ENCODE results near the gene PLCG2.

The PLCG2 gene

GRCh38 chr16:81910366-81910885 lies 131.3 kb downstream of the PLCG2 start:
- Mint-ChIP-seq H3K27me3 (ENCODE audit: low read depth) (no peaks in the 10 kb centered on the region), H3K36me3 (ENCODE audit: low read depth) (no peaks in the 10 kb centered on the region), H3K4me1 (no peaks in the 10 kb centered on the region), H3K4me3 (no peak overlapping the region), H3K9me3 (no peaks in the 10 kb centered on the region), H3K27ac (no peak overlapping the region)
- TF ChIP-seq, protein P1, sequence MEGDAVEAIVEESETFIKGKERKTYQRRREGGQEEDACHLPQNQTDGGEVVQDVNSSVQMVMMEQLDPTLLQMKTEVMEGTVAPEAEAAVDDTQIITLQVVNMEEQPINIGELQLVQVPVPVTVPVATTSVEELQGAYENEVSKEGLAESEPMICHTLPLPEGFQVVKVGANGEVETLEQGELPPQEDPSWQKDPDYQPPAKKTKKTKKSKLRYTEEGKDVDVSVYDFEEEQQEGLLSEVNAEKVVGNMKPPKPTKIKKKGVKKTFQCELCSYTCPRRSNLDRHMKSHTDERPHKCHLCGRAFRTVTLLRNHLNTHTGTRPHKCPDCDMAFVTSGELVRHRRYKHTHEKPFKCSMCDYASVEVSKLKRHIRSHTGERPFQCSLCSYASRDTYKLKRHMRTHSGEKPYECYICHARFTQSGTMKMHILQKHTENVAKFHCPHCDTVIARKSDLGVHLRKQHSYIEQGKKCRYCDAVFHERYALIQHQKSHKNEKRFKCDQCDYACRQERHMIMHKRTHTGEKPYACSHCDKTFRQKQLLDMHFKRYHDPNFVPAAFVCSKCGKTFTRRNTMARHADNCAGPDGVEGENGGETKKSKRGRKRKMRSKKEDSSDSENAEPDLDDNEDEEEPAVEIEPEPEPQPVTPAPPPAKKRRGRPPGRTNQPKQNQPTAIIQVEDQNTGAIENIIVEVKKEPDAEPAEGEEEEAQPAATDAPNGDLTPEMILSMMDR (IDR thresholded peaks at IDR 0.05; ENCODE audit: unreplicated experiment in 3 of 3) = no peak

DNA sequence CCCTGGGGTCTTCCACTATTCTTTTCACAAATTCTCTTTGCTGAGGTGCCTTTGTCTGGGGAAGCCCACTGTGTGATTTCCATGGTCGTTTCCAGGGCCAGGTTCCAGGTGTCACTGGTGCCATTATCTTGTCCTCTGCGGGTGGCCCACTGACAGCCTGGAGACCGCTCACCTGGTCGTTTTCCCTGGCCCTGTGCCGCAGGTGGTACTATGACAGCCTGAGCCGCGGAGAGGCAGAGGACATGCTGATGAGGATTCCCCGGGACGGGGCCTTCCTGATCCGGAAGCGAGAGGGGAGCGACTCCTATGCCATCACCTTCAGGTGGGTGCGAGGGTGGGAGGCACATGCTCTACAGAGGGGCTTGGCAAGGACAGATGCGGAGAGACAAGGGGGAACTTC lies 133.3 kb downstream of the PLCG2 start:
- TF ChIP-seq, protein P1 (IDR thresholded peaks at IDR 0.05; ENCODE audit: unreplicated experiment in 3 of 3) = no peak
- Mint-ChIP-seq H3K9me3 (no peaks in the 10 kb centered on the region), H3K27me3 (ENCODE audit: low read depth) (no peaks in the 10 kb centered on the region), H3K4me3 (no peak overlapping the region), H3K4me1 (no peaks in the 10 kb centered on the region), H3K27ac (no peak overlapping the region), H3K36me3 (ENCODE audit: low read depth) (no peaks in the 10 kb centered on the region)

- no peaks in the 10 kb centered on the region for H3K9me3 Mint-ChIP-seq
- H3K36me3 Mint-ChIP-seq (ENCODE audit: low read depth) = no peaks in the 10 kb centered on the region
- no peak overlapping the region for H3K4me3 Mint-ChIP-seq
- H3K4me1 Mint-ChIP-seq = no peaks in the 10 kb centered on the region
- no peaks in the 10 kb centered on the region for H3K27me3 Mint-ChIP-seq (ENCODE audit: low read depth)
- H3K27ac Mint-ChIP-seq = no peak overlapping the region
- TF ChIP-seq, protein P1 (IDR thresholded peaks at IDR 0.05; ENCODE audit: unreplicated experiment in 3 of 3) = no peak
Observed at GRCh38 chr16:81913222-81913621, 134.1 kb downstream of the PLCG2 start.

DNA sequence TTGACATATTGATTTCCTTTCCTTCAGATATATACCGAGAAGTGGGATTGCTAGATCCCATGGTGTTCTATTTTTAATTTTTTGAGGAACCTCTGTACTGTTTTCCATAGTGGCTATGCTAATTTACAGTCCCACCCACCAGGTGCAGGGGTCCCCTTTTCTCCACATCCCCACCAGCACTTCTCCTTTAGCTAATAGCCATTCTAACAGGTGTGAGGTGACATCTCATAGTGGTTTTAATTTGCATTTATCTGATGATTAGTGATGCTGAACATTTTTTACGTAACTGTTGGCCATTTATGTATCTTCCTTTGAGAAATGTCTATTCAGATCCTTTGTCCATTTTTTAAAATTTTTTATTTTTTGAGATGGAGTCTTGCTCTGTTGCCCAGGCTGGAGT lies 138.3 kb downstream of the PLCG2 start:
- peaks cover 5% of the 10 kb centered on the region for H3K36me3 Mint-ChIP-seq (ENCODE audit: low read depth)
- H3K9me3 Mint-ChIP-seq = peaks cover 4% of the 10 kb centered on the region
- no peaks in the 10 kb centered on the region for H3K27me3 Mint-ChIP-seq (ENCODE audit: low read depth)
- no peak overlapping the region for H3K4me3 Mint-ChIP-seq
- H3K4me1 Mint-ChIP-seq = no peaks in the 10 kb centered on the region
- H3K27ac Mint-ChIP-seq = no peak overlapping the region
- TF ChIP-seq, protein P1 (IDR thresholded peaks at IDR 0.05; ENCODE audit: unreplicated experiment in 3 of 3) = no peak

DNA sequence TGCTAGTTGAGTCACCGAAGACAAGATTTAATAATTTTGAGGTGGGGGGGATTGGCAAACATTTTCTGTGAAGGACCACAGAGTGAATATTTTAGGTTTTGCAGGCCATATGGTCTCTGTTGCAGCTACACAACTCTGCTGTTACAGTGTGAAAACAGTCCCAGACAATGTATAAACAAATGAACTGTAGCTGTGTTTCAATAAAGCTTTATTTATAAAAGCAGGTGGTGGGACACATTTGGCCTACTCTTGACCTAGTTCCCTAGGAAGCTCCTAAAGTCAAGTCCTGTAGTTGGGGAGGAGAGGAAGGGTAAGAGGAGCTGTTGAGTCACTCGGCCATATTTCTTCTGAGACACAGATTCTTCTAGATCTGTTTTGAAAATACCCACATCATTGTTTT lies 139.8 kb downstream of the PLCG2 start:
- H3K36me3 Mint-ChIP-seq (ENCODE audit: low read depth) = peaks cover 5% of the 10 kb centered on the region
- TF ChIP-seq, protein P1 (IDR thresholded peaks at IDR 0.05; ENCODE audit: unreplicated experiment in 3 of 3) = no peak
- no peak overlapping the region for H3K4me3 Mint-ChIP-seq
- H3K27ac Mint-ChIP-seq = no peak overlapping the region
- peaks cover 4% of the 10 kb centered on the region for H3K9me3 Mint-ChIP-seq
- no peaks in the 10 kb centered on the region for H3K27me3 Mint-ChIP-seq (ENCODE audit: low read depth)
- no peaks in the 10 kb centered on the region for H3K4me1 Mint-ChIP-seq

DNA sequence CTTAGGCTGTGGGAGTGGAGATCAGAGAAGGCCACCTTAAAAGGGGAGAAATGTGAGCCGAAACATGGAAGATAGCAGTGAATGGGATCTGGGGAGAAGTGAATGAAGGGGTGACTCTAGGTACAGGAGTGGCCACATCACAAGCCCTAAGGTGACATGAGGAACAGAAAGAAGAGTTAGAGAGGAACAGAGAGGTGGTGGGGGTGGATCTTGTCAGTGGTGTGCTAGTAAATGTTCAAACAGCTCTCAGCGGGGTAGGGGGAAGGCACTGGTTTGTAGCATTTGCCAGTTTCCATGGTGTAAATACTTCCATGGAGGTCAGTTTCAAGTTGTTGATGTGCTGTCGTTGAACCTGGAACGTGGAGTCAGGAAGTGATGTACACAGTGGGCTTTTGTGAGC lies 141.4 kb downstream of the PLCG2 start:
- H3K36me3 Mint-ChIP-seq (ENCODE audit: low read depth) = peaks cover 5% of the 10 kb centered on the region
- TF ChIP-seq, protein P1 (IDR thresholded peaks at IDR 0.05; ENCODE audit: unreplicated experiment in 3 of 3) = no peak
- no peak overlapping the region for H3K27ac Mint-ChIP-seq
- H3K4me1 Mint-ChIP-seq = no peaks in the 10 kb centered on the region
- H3K27me3 Mint-ChIP-seq (ENCODE audit: low read depth) = no peaks in the 10 kb centered on the region
- no peak overlapping the region for H3K4me3 Mint-ChIP-seq
- peaks cover 4% of the 10 kb centered on the region for H3K9me3 Mint-ChIP-seq
